MM.1S (cell line): ENCODE data around the gene LRRC8D.

ENCODE experiments used
- DNase-seq: peaks from one replicate; pipeline ENCODE4 v3.0.0-alpha.2; 2015
- H2AFZ ChIP-seq: fragments of 300-600 bp; sonication (generic); 2 replicates; pipeline ENCODE4 v1.6.0; 2016; ENCODE audit warnings: antibody characterized with exemption, low read length
- H3F3A ChIP-seq: fragments of 300-600 bp; sonication (generic); 2 replicates; pipeline ENCODE4 v1.6.1; 2016; ENCODE audit warnings: mild to moderate bottlenecking, antibody characterized with exemption, low read length, moderate library complexity, mixed read lengths; ENCODE audit not compliant: insufficient read depth
- H3K27ac ChIP-seq: fragments of 300-600 bp; sonication (generic); 2 replicates; pipeline ENCODE4 v1.5.1; 2016; ENCODE audit warnings: mild to moderate bottlenecking, low read length
- H3K27me3 ChIP-seq: fragments of 300-600 bp; sonication (generic); replicated peaks from 2 replicates; pipeline ENCODE4 v1.6.0; 2016; ENCODE audit warnings: low read length; ENCODE audit not compliant: insufficient read depth
- H3K36me3 ChIP-seq: fragments of 300-600 bp; sonication (generic); replicated peaks from 2 replicates; pipeline ENCODE4 v1.6.1; 2016; ENCODE audit warnings: mild to moderate bottlenecking, low read length, mixed read lengths; ENCODE audit not compliant: insufficient read depth
- H3K4me1 ChIP-seq: fragments of 300-600 bp; sonication (generic); 2 replicates; pipeline ENCODE4 v1.6.1; 2016; ENCODE audit warnings: low read length, mixed read lengths
- H3K4me2 ChIP-seq: fragments of 300-600 bp; sonication (generic); 2 replicates; pipeline ENCODE4 v1.6.0; 2016; ENCODE audit warnings: low read depth, low read length
- H3K4me3 ChIP-seq: fragments of 300-600 bp; sonication (generic); 2 replicates; pipeline ENCODE4 v1.5.1; 2016; ENCODE audit warnings: low read length, mixed read lengths
- H3K79me2 ChIP-seq: fragments of 300-600 bp; sonication (generic); 2 replicates; pipeline ENCODE4 v1.6.1; 2016; ENCODE audit warnings: mixed run types, low read length, mixed read lengths
- H3K9ac ChIP-seq: fragments of 300-600 bp; sonication (generic); 2 replicates; pipeline ENCODE4 v1.6.1; 2016; ENCODE audit warnings: low read length, mixed read lengths
- H3K9me2 ChIP-seq: fragments of 300-600 bp; sonication (generic); replicated peaks from 2 replicates; pipeline ENCODE4 v1.6.1; 2016; ENCODE audit warnings: mild to moderate bottlenecking, low read length, mixed read lengths; ENCODE audit not compliant: insufficient read depth
- H3K9me3 ChIP-seq: fragments of 300-600 bp; sonication (generic); replicated peaks from 2 replicates; pipeline ENCODE4 v1.6.1; 2016; ENCODE audit warnings: mild to moderate bottlenecking, low read length, mixed read lengths; ENCODE audit not compliant: insufficient read depth
- H4K20me1 ChIP-seq: fragments of 300-600 bp; sonication (generic); 2 replicates; pipeline ENCODE4 v1.6.1; 2016; ENCODE audit warnings: mild to moderate bottlenecking, low read length, moderate library complexity, mixed read lengths; ENCODE audit not compliant: insufficient read depth
- EZH2 ChIP-seq: fragments of 300-600 bp; sonication (generic); optimal IDR thresholded peaks from 2 replicates; pipeline ENCODE3; 2017; ENCODE audit warnings: low read depth, mild to moderate bottlenecking, antibody characterized with exemption, low read length, mixed read lengths
- EZH2phosphoT487 ChIP-seq: fragments of 300-600 bp; sonication (generic); IDR thresholded peaks from 2 replicates; pipeline ENCODE4 v1.6.1; 2018; ENCODE audit warnings: antibody characterized with exemption, low read length
- TF ChIP-seq, protein P1 (sequence below): fragments of 300-600 bp; sonication (generic); IDR thresholded peaks from 2 replicates; pipeline ENCODE4 v1.5.1; 2016; ENCODE audit warnings: antibody characterized with exemption, low read length, mixed read lengths

LRRC8D gene

DNA sequence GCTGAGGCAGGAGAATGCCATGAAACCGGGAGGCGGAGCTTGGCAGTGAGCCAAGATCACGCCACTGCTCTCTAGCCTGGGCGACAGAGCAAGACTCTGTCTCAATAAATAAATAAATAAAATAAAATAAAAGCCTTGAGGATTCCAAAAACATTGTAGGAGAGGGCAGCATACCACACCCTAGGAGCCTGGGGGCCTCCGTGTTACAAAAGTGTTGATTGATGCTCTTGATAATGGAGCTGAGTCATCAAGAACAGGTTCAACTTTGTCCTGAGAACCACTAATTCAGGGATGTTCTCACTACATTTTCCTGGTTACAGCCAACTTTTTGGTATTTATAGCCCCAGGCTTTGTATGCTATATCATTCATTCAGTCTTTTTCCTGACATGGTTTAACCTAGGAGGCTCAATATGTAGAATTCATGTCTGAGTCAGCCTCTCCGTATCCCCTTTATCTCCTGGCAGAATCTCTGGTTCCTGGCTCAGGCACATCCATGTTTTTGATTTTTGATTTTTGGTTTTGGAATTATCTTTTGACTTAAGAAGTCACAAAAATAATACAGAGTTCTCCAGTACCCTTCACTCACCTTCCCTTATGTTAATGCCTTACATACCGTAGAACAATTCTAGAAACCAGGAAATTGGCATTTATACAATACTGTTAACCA is 69.4 kb downstream of the LRRC8D start:
- no peak overlapping the region for H3K27ac ChIP-seq
- H3K79me2 ChIP-seq, result no peaks in the 10 kb centered on the region
- no peaks in the 10 kb centered on the region for H3K9me2 ChIP-seq
- DNase-seq, result no peak
- H3K27me3 ChIP-seq, result no peaks in the 10 kb centered on the region
- no peaks in the 10 kb centered on the region for H4K20me1 ChIP-seq
- no peak overlapping the region for H3K4me3 ChIP-seq
- H2AFZ ChIP-seq, result no peak overlapping the region
- TF ChIP-seq EZH2phosphoT487 (no peak), EZH2 (no peak)
- TF ChIP-seq, protein P1, sequence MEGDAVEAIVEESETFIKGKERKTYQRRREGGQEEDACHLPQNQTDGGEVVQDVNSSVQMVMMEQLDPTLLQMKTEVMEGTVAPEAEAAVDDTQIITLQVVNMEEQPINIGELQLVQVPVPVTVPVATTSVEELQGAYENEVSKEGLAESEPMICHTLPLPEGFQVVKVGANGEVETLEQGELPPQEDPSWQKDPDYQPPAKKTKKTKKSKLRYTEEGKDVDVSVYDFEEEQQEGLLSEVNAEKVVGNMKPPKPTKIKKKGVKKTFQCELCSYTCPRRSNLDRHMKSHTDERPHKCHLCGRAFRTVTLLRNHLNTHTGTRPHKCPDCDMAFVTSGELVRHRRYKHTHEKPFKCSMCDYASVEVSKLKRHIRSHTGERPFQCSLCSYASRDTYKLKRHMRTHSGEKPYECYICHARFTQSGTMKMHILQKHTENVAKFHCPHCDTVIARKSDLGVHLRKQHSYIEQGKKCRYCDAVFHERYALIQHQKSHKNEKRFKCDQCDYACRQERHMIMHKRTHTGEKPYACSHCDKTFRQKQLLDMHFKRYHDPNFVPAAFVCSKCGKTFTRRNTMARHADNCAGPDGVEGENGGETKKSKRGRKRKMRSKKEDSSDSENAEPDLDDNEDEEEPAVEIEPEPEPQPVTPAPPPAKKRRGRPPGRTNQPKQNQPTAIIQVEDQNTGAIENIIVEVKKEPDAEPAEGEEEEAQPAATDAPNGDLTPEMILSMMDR, result no peak
- H3K36me3 ChIP-seq, result no peaks in the 10 kb centered on the region
- H3K9me3 ChIP-seq, result no peaks in the 10 kb centered on the region
- H3K4me1 ChIP-seq, result no peaks in the 10 kb centered on the region
- no peak overlapping the region for H3K9ac ChIP-seq
- no peak overlapping the region for H3K4me2 ChIP-seq
- H3F3A ChIP-seq, result no peaks in the 10 kb centered on the region

DNA sequence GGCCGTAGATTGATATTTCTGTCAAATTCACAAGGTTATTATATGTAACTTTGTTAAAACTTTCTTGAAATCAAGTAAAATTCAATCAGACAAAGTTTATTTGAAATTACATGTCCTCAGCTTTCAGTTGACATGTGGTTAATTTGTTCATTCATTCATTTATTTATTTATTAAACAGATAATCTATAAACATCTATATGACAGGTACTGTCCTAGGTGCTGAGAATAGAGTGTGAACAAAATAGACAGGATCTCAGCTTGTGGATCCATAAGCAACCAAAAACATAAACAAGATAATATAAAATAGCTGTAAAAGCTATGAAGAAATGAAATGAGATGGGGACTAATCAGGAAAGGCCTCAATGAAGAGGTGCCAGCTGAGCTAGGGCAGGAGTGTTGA is 72.0 kb downstream of the LRRC8D start:
- no peaks in the 10 kb centered on the region for H3K9me3 ChIP-seq
- no peak overlapping the region for H3K27ac ChIP-seq
- H3K79me2 ChIP-seq, result no peaks in the 10 kb centered on the region
- no peak for DNase-seq
- H3K9ac ChIP-seq, result no peak overlapping the region
- no peaks in the 10 kb centered on the region for H4K20me1 ChIP-seq
- no peak for TF ChIP-seq EZH2phosphoT487
- TF ChIP-seq EZH2, result no peak
- TF ChIP-seq, protein P1, result no peak
- no peak overlapping the region for H2AFZ ChIP-seq
- no peak overlapping the region for H3K4me3 ChIP-seq
- no peaks in the 10 kb centered on the region for H3K27me3 ChIP-seq
- no peaks in the 10 kb centered on the region for H3F3A ChIP-seq
- no peaks in the 10 kb centered on the region for H3K4me1 ChIP-seq
- no peak overlapping the region for H3K4me2 ChIP-seq
- no peaks in the 10 kb centered on the region for H3K36me3 ChIP-seq
- no peaks in the 10 kb centered on the region for H3K9me2 ChIP-seq

GRCh38 chr1:89894210-89895201 is 73.7 kb downstream of the LRRC8D start:
- H4K20me1 ChIP-seq, result no peaks in the 10 kb centered on the region
- no peak overlapping the region for H3K4me3 ChIP-seq
- no peak overlapping the region for H3K4me2 ChIP-seq
- H3K36me3 ChIP-seq, result no peaks in the 10 kb centered on the region
- no peak overlapping the region for H3K9ac ChIP-seq
- H3K9me2 ChIP-seq, result no peaks in the 10 kb centered on the region
- TF ChIP-seq EZH2 (no peak), EZH2phosphoT487 (no peak)
- TF ChIP-seq, protein P1, result no peak
- H3K27ac ChIP-seq, result no peak overlapping the region
- no peak for DNase-seq
- H2AFZ ChIP-seq, result no peak overlapping the region
- no peaks in the 10 kb centered on the region for H3F3A ChIP-seq
- no peaks in the 10 kb centered on the region for H3K9me3 ChIP-seq
- no peaks in the 10 kb centered on the region for H3K79me2 ChIP-seq
- no peaks in the 10 kb centered on the region for H3K27me3 ChIP-seq
- no peaks in the 10 kb centered on the region for H3K4me1 ChIP-seq
